ENCODE measurements around the gene PABPC1L.

PABPC1L gene

DNA sequence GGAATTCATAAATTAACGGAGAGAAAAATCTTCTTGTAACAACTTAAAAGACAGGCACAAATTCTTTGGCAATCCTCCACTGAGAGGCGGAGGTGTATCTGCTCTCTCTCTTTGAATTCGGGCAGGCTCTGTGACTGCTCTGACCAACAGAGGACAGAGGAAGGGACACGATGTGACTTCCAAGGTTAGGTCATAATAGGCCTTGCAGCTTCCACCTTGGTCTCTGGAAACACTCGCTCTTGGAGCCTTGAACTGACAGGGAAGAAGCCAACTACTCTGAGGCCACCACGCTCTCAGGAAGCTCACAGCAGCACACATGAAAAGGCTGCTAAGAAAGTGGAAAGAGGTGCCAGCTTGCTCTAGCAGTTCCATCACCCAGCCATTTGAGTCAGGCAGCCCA, 35.4 kb downstream of the PABPC1L start:
- no peak overlapping the region for H3K27ac ChIP-seq
- TF ChIP-seq CTCF (IDR thresholded peaks at IDR 0.05) (no peak), ZFX (IDR thresholded peaks at IDR 0.05; ENCODE audit: borderline replicate concordance) (no peak)

- no peak for TF ChIP-seq ZFX (IDR thresholded peaks at IDR 0.05; ENCODE audit: borderline replicate concordance)
- TF ChIP-seq CTCF (IDR thresholded peaks at IDR 0.05), result no peak
- no peak overlapping the region for H3K27ac ChIP-seq
Measured at GRCh38 chr20:44946271-44946852, 36.5 kb downstream of the PABPC1L start.

- H3K27ac ChIP-seq, result no peak overlapping the region
- TF ChIP-seq CTCF (IDR thresholded peaks at IDR 0.05), result no peak
- TF ChIP-seq ZFX (IDR thresholded peaks at IDR 0.05; ENCODE audit: borderline replicate concordance), result no peak
Measured at GRCh38 chr20:44948107-44948506, 38.2 kb downstream of the PABPC1L start.

DNA sequence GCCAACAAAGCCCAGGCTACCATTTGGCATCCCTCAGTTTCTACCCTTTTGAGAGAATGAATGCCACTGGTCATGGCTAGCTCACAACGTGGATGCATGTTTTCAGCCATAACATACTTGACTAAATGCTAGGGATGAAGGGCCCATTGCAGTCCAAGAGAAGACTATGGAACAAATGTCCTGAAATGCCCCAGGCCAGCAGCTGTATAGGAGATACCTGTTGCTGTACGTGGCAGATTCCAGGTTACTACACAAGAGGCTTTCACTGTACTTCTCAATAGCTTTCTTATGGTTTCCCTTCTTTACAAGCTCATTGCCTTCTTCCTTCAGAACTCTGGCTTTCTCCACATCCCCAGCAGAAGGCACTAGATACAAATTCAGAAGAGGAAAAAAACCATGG, 38.7 kb downstream of the PABPC1L start:
- no peak overlapping the region for H3K27ac ChIP-seq
- TF ChIP-seq CTCF (IDR thresholded peaks at IDR 0.05), result no peak

GRCh38 chr20:44950368-44950767, 40.5 kb downstream of the PABPC1L start:
- H3K27ac ChIP-seq, result no peak overlapping the region
- TF ChIP-seq CTCF (IDR thresholded peaks at IDR 0.05) (no peak), ZFX (IDR thresholded peaks at IDR 0.05; ENCODE audit: borderline replicate concordance) (no peak)

GRCh38 chr20:44952731-44953130, 42.9 kb downstream of the PABPC1L start:
- H3K27ac ChIP-seq, result no peak overlapping the region
- no peak for TF ChIP-seq CTCF (IDR thresholded peaks at IDR 0.05)
- no peak for TF ChIP-seq ZFX (IDR thresholded peaks at IDR 0.05; ENCODE audit: borderline replicate concordance)

- TF ChIP-seq ZFX (IDR thresholded peaks at IDR 0.05; ENCODE audit: borderline replicate concordance), result no peak
- no peak for TF ChIP-seq CTCF (IDR thresholded peaks at IDR 0.05)
- H3K27ac ChIP-seq, result no peak overlapping the region
Measured at GRCh38 chr20:44954211-44954610, 44.4 kb downstream of the PABPC1L start.
